ENCODE measurements around the gene SLC25A40. TPM values are rescaled to one million over a fixed set of nuclear protein-coding genes. Genes with fewer than 3 reads are reported as not detected.
A peak's percentile ranks its signal among the peaks of the same experiment; 100 is the strongest.
"Not testable (repeated sequence)": the region's sequence is repeated elsewhere in the genome, so short reads cannot be mapped to it uniquely, and the experiment has no call there.

SLC25A40 gene
- total RNA-seq, 1 donor from 2014 or later: 51.0 TPM

- Mint-ChIP-seq H3K36me3 (ENCODE audit: low read depth) (peaks cover 46% of the 10 kb centered on the region), H3K4me3 (no peak overlapping the region), H3K4me1 (peaks cover 43% of the 10 kb centered on the region), H3K27ac (no peak overlapping the region), H3K9me3 (no peaks in the 10 kb centered on the region), H3K27me3 (no peaks in the 10 kb centered on the region)
- intact Hi-C loops (cut with micrococcal nuclease): no loop called here
- DNase-seq: no peak
Observed at GRCh38 chr7:87882151-87882937, 6.2 kb upstream of the SLC25A40 start.

DNA sequence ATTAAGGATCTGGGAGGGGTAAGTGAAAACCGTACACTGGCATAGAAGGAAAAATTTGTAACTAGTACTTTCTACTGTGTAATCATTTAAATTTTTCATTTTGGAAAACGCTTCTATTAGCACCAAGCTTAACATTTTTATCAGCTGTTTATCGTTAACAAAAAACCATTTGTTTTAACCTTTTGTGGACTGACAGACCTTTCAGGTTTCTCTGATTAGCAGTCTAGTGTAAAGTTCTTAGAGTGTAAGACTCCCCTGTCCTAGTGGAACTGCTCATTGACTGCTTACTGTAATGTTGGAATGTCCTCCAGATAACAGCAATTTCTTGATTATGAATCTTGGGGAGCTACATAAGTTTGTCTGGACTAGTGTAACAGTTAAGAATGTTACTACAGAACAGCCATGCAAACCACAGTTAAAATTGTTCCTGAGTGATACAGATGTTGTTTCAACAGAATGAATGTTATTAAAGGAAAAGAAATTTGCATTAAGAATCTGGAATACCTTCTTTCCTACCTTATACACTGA lies 2.1 kb upstream of the SLC25A40 start:
- intact Hi-C loops (cut with micrococcal nuclease): loop anchor here (5.0 kb wide), 3 partner anchors 46 to 726 kb away; partner anchors contain the start of genes DMTF1 and RUNDC3B
- Mint-ChIP-seq H3K27ac (peak overlapping the region; percentile 17), H3K36me3 (ENCODE audit: low read depth) (peaks cover 36% of the 10 kb centered on the region), H3K4me1 (peaks cover 56% of the 10 kb centered on the region), H3K9me3 (no peaks in the 10 kb centered on the region), H3K4me3 (peak overlapping the region; percentile 88), H3K27me3 (no peaks in the 10 kb centered on the region)
- no peak for DNase-seq

- H3K27ac Mint-ChIP-seq: peak overlapping the region; percentile 98
- H3K27me3 Mint-ChIP-seq: no peaks in the 10 kb centered on the region
- peaks cover 39% of the 10 kb centered on the region for H3K36me3 Mint-ChIP-seq (ENCODE audit: low read depth)
- H3K4me1 Mint-ChIP-seq: peaks cover 55% of the 10 kb centered on the region
- peak overlapping the region; percentile 88 for H3K4me3 Mint-ChIP-seq
- no peak for DNase-seq
- intact Hi-C loops (cut with micrococcal nuclease): loop anchor here (1.0 to 5.0 kb wide), 7 partner anchors 25 to 725 kb away; partner anchors contain the start of genes CROT, DMTF1, RUNDC3B and TMEM243
- H3K9me3 Mint-ChIP-seq: no peaks in the 10 kb centered on the region
Observed at GRCh38 chr7:87877366-87878040, 1.3 kb upstream of the SLC25A40 start.

GRCh38 chr7:87876869-87877234 lies 692 bp upstream of the SLC25A40 start:
- Mint-ChIP-seq H3K36me3 (ENCODE audit: low read depth) (peaks cover 40% of the 10 kb centered on the region), H3K27me3 (no peaks in the 10 kb centered on the region), H3K27ac (peak overlapping the region; percentile 98), H3K9me3 (no peaks in the 10 kb centered on the region), H3K4me1 (peaks cover 51% of the 10 kb centered on the region), H3K4me3 (peak overlapping the region; percentile 88)
- intact Hi-C loops (cut with micrococcal nuclease): loop anchor here (1.0 to 5.0 kb wide), 9 partner anchors 10 to 725 kb away; partner anchors contain the start of genes ADAM22, CROT, DMTF1 and RUNDC3B
- peak; percentile 86 for DNase-seq

- peak; percentile 65 for DNase-seq
- Mint-ChIP-seq H3K4me3 (peak overlapping the region; percentile 88), H3K27ac (peak overlapping the region; percentile 98), H3K4me1 (peaks cover 43% of the 10 kb centered on the region), H3K9me3 (peaks cover 8% of the 10 kb centered on the region), H3K27me3 (no peaks in the 10 kb centered on the region), H3K36me3 (ENCODE audit: low read depth) (peaks cover 45% of the 10 kb centered on the region)
- intact Hi-C loops (cut with micrococcal nuclease): loop anchor here (1.0 to 5.0 kb wide), 8 partner anchors 12 to 723 kb away; partner anchors contain the start of genes ADAM22, DMTF1, RUNDC3B and TMEM243
Observed at GRCh38 chr7:87875151-87876039, 765 bp downstream of the SLC25A40 start.

DNA sequence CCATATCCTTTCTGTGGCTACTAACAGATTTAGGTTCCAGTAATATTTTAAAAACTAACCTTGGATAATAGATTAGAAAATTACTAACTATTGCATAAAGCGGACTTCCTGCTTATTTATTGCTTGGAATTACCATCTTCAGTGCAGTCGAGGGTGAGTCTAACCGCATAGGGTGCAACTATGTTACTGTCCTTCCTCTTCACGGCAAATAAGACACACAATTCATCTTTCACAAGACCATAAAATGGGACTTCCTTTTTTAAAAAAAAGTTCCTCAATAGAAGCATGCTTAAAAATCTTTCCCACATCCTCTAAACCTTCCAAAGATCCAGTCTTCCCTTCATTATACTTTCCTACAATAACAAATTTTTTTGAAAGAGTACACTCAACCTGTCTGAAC lies 2.1 kb downstream of the SLC25A40 start:
- Mint-ChIP-seq H3K4me3 (peak overlapping the region; percentile 88), H3K9me3 (peaks cover 8% of the 10 kb centered on the region), H3K27ac (peak overlapping the region; percentile 1), H3K27me3 (no peaks in the 10 kb centered on the region), H3K4me1 (peaks cover 34% of the 10 kb centered on the region), H3K36me3 (ENCODE audit: low read depth) (peaks cover 47% of the 10 kb centered on the region)
- intact Hi-C loops (cut with micrococcal nuclease): loop anchor here (2.0 kb wide), 1 partner anchor 13 kb away; no protein-coding TSS in a partner anchor
- no peak for DNase-seq

DNA sequence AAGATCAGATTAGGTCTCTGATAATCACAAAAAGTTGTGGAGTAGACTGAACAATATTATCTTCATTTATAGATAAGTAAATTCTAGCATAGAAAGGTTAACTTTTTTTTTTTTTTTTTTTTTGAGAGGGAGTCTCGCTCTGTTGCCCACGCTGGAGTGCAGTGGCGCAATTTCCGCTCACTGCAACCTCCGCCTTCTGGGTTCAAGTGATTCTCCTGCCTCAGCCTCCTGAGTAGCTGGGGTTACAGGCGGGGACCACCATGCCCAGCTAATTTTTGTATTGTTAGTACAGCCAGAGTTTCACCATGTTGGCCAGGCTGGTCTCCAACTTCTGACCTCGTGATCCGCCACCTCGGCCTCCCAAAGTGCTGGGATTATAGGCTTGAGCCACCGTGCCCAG lies 2.8 kb downstream of the SLC25A40 start:
- H3K4me3 Mint-ChIP-seq; H3K9me3 Mint-ChIP-seq; H3K27ac Mint-ChIP-seq; DNase-seq; H3K27me3 Mint-ChIP-seq; intact Hi-C loops (cut with micrococcal nuclease): not testable (repeated sequence)
- Mint-ChIP-seq H3K36me3 (ENCODE audit: low read depth) (peaks cover 52% of the 10 kb centered on the region), H3K4me1 (peaks cover 30% of the 10 kb centered on the region)

- Mint-ChIP-seq H3K27ac (no peak overlapping the region), H3K4me3 (no peak overlapping the region), H3K4me1 (peaks cover 26% of the 10 kb centered on the region), H3K9me3 (peaks cover 8% of the 10 kb centered on the region), H3K36me3 (ENCODE audit: low read depth) (peaks cover 58% of the 10 kb centered on the region), H3K27me3 (no peaks in the 10 kb centered on the region)
- intact Hi-C loops (cut with micrococcal nuclease): no loop called here
- DNase-seq: no peak
Observed at GRCh38 chr7:87872346-87872745, 3.8 kb downstream of the SLC25A40 start.

DNA sequence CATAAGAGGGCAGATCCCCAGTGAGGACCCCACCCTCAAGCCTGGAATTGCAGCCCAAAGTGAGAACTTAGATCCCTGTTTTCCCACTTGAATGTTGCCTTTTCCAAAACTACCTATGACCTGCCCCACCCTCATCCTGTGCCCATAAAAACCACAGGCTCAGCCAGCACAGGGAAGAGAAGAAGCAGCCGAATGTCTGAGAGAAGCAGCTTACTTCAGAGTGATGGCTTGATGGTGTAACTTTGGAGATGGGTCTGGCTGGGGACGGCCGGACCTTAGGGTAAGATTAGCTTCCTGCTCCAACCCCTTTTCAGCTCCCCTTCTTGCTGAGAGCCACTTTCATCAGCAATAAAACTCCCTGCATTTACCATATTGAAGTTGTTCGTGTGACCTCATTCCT lies 5.7 kb downstream of the SLC25A40 start:
- Mint-ChIP-seq H3K4me1 (peaks cover 26% of the 10 kb centered on the region), H3K36me3 (ENCODE audit: low read depth) (peaks cover 77% of the 10 kb centered on the region), H3K4me3 (no peak overlapping the region), H3K27me3 (no peaks in the 10 kb centered on the region), H3K27ac (no peak overlapping the region), H3K9me3 (peaks cover 22% of the 10 kb centered on the region)
- DNase-seq: no peak
- intact Hi-C loops (cut with micrococcal nuclease): no loop called here

DNA sequence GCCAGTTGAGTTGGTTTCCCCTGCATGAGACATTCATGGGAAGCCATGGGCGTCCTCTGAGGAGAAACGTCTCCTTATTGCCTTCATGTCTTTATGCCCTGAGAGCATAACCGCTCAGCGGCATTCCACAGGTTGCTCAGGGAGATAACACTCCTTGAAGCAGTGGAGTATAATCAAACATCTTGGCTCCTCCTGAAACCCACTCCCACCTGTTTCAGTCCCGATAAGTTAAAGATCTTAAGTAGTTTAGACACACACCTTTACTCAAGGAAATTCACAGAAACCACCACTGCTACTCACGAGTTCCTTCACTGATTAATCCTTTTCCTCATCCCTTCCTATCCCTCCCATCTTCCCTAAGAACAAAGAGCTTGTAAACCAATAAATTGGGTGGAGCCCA lies 9.6 kb downstream of the SLC25A40 start:
- intact Hi-C loops (cut with micrococcal nuclease): not testable (repeated sequence)

GRCh38 chr7:87866089-87866488 lies 10.1 kb downstream of the SLC25A40 start:
- Mint-ChIP-seq H3K36me3 (ENCODE audit: low read depth) (peaks cover 80% of the 10 kb centered on the region), H3K4me3 (no peak overlapping the region), H3K27me3 (no peaks in the 10 kb centered on the region), H3K9me3 (peaks cover 23% of the 10 kb centered on the region), H3K27ac (no peak overlapping the region), H3K4me1 (peaks cover 3% of the 10 kb centered on the region)
- intact Hi-C loops (cut with micrococcal nuclease): no loop called here
- DNase-seq: no peak

More for the DNA sequence above, 9.6 kb downstream of the SLC25A40 start:
- DNase-seq, H3K27me3 Mint-ChIP-seq, H3K4me1 Mint-ChIP-seq, H3K4me3 Mint-ChIP-seq, H3K27ac Mint-ChIP-seq: not testable (repeated sequence)
- Mint-ChIP-seq H3K9me3 (peaks cover 25% of the 10 kb centered on the region), H3K36me3 (ENCODE audit: low read depth) (peaks cover 84% of the 10 kb centered on the region)

- intact Hi-C loops (cut with micrococcal nuclease): no loop called here
- peaks cover 56% of the 10 kb centered on the region for H3K36me3 Mint-ChIP-seq (ENCODE audit: low read depth)
- peaks cover 15% of the 10 kb centered on the region for H3K4me1 Mint-ChIP-seq
- no peaks in the 10 kb centered on the region for H3K27me3 Mint-ChIP-seq
- H3K27ac Mint-ChIP-seq: peak overlapping the region; percentile 75
- no peak overlapping the region for H3K4me3 Mint-ChIP-seq
- H3K9me3 Mint-ChIP-seq: no peaks in the 10 kb centered on the region
- DNase-seq: no peak
Observed at GRCh38 chr7:87858417-87859100, 17.6 kb downstream of the SLC25A40 start.
